Astrocyte of the cerebellum (primary cell): Measurements from ENCODE around the gene PHOSPHO2.
A peak's percentile ranks its signal among the peaks of the same experiment; 100 is the strongest.

Source experiments
- DNase-seq: peaks from one replicate; pipeline ENCODE4 v3.0.0-alpha.2; 2011; ENCODE audit warnings: low read depth
- H3K4me3 ChIP-seq: 2 replicates; pipeline ENCODE4 v1.5.1; 2011; ENCODE audit warnings: mild to moderate bottlenecking, low read depth, low read length, moderate library complexity
- CTCF ChIP-seq: IDR thresholded peaks from 2 replicates; pipeline ENCODE4 v1.5.1; 2012; ENCODE audit warnings: low read length, low read depth, moderate library complexity, mild to moderate bottlenecking; ENCODE audit errors: missing control alignments
- in situ Hi-C: cut with HindIII; loops from 2 replicates; pipeline ENCODE4 v1.10.0; 2017; ENCODE audit warnings: low sequenced_read_pairs

PHOSPHO2 gene

GRCh38 chr2:169667583-169667982 lies 26.7 kb upstream of the PHOSPHO2 start:
- in situ Hi-C loops = no loop called here
- no peak for TF ChIP-seq CTCF
- no peak for DNase-seq
- H3K4me3 ChIP-seq = no peak overlapping the region

- TF ChIP-seq CTCF = no peak
- no peak for DNase-seq
- H3K4me3 ChIP-seq = no peak overlapping the region
- in situ Hi-C loops = no loop called here
Measured at GRCh38 chr2:169670215-169670651, 24.0 kb upstream of the PHOSPHO2 start.

- TF ChIP-seq CTCF = no peak
- DNase-seq = no peak
- in situ Hi-C loops = no loop called here
- no peak overlapping the region for H3K4me3 ChIP-seq
Measured at GRCh38 chr2:169670937-169671336, 23.3 kb upstream of the PHOSPHO2 start.

GRCh38 chr2:169672406-169672805 lies 21.9 kb upstream of the PHOSPHO2 start:
- in situ Hi-C loops = no loop called here
- no peak for DNase-seq
- no peak overlapping the region for H3K4me3 ChIP-seq
- TF ChIP-seq CTCF = no peak

GRCh38 chr2:169673106-169673505 lies 21.2 kb upstream of the PHOSPHO2 start:
- in situ Hi-C loops = no loop called here
- no peak for DNase-seq
- TF ChIP-seq CTCF = no peak

GRCh38 chr2:169673921-169674320 lies 20.3 kb upstream of the PHOSPHO2 start:
- no peak for TF ChIP-seq CTCF
- DNase-seq = no peak
- in situ Hi-C loops = no loop called here
- H3K4me3 ChIP-seq = no peak overlapping the region

More at GRCh38 chr2:169673106-169673505, 21.2 kb upstream of the PHOSPHO2 start:
- H3K4me3 ChIP-seq = no peak overlapping the region

- in situ Hi-C loops = no loop called here
- H3K4me3 ChIP-seq = no peak overlapping the region
- TF ChIP-seq CTCF = peak; percentile 24
Measured at GRCh38 chr2:169676357-169676756, 17.9 kb upstream of the PHOSPHO2 start.

More at GRCh38 chr2:169676357-169676756, 17.9 kb upstream of the PHOSPHO2 start:
- no peak for DNase-seq
